Ishikawa (cell line): Measurements from ENCODE around the gene RALGPS2.

Experiments used
- FOXM1 ChIP-seq: IDR thresholded peaks from 2 replicates; pipeline ENCODE4 v1.6.1; 2012; ENCODE audit warnings: low read depth, borderline replicate concordance
- TAF1 ChIP-seq: IDR thresholded peaks from 2 replicates; pipeline ENCODE4 v1.6.1; 2012; ENCODE audit warnings: low read depth, mild to moderate bottlenecking
- TCF12 ChIP-seq: IDR thresholded peaks from 2 replicates; pipeline ENCODE4 v1.6.1; 2012; ENCODE audit warnings: low read depth
- TEAD4 ChIP-seq: IDR thresholded peaks from 2 replicates; pipeline ENCODE4 v1.6.1; 2012
- YY1 ChIP-seq: IDR thresholded peaks from 2 replicates; pipeline ENCODE4 v1.6.1; 2012; ENCODE audit warnings: low read depth
- ZBTB7A ChIP-seq: IDR thresholded peaks from 2 replicates; pipeline ENCODE4 v1.6.1; 2012; ENCODE audit warnings: low read depth
- TF ChIP-seq, protein P1 (sequence below): IDR thresholded peaks from 2 replicates; pipeline ENCODE4 v1.6.1; 2012; ENCODE audit warnings: low read depth, mild to moderate bottlenecking
- TF ChIP-seq, protein P2 (sequence below): IDR thresholded peaks from 2 replicates; pipeline ENCODE4 v1.6.1; 2012

DNA sequence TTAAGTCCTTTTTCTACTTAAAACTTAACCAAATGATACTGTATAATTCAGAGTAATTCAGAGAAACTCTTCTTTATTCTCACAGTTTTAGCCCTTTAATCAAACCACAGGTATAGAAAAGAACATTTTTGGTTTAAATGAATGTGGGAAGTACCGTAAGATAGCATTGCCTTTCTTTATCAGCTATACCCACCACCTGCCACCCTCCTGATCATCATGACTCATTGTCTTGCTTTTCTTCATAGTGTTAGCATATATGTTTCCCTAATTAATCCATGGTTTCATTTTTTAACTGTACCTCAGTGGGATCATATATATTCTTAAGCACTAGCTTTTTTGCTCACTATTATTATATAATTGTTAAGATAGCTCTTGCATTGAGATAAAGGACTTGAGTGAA lies 173.4 kb downstream of the RALGPS2 start:
- TF ChIP-seq FOXM1 (no peak), TCF12 (no peak), YY1 (no peak), TEAD4 (no peak), TAF1 (no peak), ZBTB7A (no peak)
- TF ChIP-seq, protein P1, sequence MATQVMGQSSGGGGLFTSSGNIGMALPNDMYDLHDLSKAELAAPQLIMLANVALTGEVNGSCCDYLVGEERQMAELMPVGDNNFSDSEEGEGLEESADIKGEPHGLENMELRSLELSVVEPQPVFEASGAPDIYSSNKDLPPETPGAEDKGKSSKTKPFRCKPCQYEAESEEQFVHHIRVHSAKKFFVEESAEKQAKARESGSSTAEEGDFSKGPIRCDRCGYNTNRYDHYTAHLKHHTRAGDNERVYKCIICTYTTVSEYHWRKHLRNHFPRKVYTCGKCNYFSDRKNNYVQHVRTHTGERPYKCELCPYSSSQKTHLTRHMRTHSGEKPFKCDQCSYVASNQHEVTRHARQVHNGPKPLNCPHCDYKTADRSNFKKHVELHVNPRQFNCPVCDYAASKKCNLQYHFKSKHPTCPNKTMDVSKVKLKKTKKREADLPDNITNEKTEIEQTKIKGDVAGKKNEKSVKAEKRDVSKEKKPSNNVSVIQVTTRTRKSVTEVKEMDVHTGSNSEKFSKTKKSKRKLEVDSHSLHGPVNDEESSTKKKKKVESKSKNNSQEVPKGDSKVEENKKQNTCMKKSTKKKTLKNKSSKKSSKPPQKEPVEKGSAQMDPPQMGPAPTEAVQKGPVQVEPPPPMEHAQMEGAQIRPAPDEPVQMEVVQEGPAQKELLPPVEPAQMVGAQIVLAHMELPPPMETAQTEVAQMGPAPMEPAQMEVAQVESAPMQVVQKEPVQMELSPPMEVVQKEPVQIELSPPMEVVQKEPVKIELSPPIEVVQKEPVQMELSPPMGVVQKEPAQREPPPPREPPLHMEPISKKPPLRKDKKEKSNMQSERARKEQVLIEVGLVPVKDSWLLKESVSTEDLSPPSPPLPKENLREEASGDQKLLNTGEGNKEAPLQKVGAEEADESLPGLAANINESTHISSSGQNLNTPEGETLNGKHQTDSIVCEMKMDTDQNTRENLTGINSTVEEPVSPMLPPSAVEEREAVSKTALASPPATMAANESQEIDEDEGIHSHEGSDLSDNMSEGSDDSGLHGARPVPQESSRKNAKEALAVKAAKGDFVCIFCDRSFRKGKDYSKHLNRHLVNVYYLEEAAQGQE, result no peak
- TF ChIP-seq, protein P2, sequence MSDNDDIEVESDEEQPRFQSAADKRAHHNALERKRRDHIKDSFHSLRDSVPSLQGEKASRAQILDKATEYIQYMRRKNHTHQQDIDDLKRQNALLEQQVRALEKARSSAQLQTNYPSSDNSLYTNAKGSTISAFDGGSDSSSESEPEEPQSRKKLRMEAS, result no peak
